ENCODE results near the gene PTPRE. TPM values are rescaled to one million over a fixed set of nuclear protein-coding genes. Genes with fewer than 3 reads are reported as not detected.

PTPRE gene
- total and polyA plus RNA-seq, 2 of the 4 experiments (the other 2 are of a cell fraction): 0.34 to 0.54 TPM

DNA sequence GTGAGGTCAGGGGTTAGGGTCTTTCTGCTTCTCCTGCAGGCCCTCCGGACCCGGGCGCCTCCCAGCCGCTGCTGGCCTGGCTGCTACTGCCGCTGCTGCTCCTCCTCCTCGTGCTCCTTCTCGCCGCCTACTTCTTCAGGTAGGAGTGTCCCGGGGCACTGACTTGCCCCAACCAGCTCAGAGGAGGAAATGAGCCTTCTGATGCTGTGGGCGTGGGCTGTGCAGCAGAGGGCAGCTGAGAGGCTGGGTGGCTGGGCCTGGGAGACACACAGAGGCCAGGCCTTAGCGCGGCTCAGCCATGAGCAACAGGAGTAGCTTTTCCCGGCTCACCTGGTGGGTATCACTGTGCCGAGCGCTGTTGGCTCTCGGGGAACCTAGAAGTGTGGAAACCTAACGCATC lies 140.4 kb downstream of the PTPRE start:
- H3K18ac ChIP-seq (ENCODE audit: low read depth, low read length): no peak overlapping the region
- DNase-seq (no peak), ATAC-seq (ENCODE audit: low read depth) (peak; percentile 27; the same call in 1 of the 2 replicates)
- H2BK20ac ChIP-seq (ENCODE audit: low read depth, low read length): no peak overlapping the region
- no peak overlapping the region for H2BK120ac ChIP-seq (ENCODE audit: low read depth, low read length)
- H4K8ac ChIP-seq (ENCODE audit: low read depth in 2 of 2, low read length in 2 of 2): no peak overlapping the region
- H3K36me3 ChIP-seq (ENCODE audit: control insufficient read depth, insufficient read depth, low read length): no peaks in the 10 kb centered on the region
- no peak overlapping the region for H2BK5ac ChIP-seq (ENCODE audit: low read depth, low read length, poor library complexity, severe bottlenecking)
- no peak overlapping the region for H3K23ac ChIP-seq (ENCODE audit: low read depth, low read length)
- peak overlapping the region; percentile 8 for H2AFZ ChIP-seq (replicated peaks; ENCODE audit: low read length, poor library complexity)
- no peak overlapping the region for H3K4me3 ChIP-seq (ENCODE audit: insufficient read depth, low read depth, low read length)
- ChIA-PET CTCF (interaction anchor here (1.5 kb wide), 1 partner anchor 22 kb away, joined by 5 read pairs; no protein-coding TSS in a partner anchor), POLR2A (ENCODE audit: unreplicated experiment) (no interaction called here)
- no peak overlapping the region for H3K56ac ChIP-seq (ENCODE audit: extremely low read depth, insufficient read depth, low read length)
- in situ Hi-C loops (cut with MboI; ENCODE audit: low sequenced_read_pairs) (no loop called here), dilution Hi-C loops (cut with HindIII; ENCODE audit: low sequenced_read_pairs, unreplicated experiment) (no loop called here), intact Hi-C loops (cut with micrococcal nuclease) (no loop called here)
- H3K79me1 ChIP-seq (ENCODE audit: low read depth in 1 of 2, low read length in 2 of 2): no peaks in the 10 kb centered on the region
- H4K91ac ChIP-seq (ENCODE audit: insufficient read depth, low read depth, low read length): no peak overlapping the region
- no TSS peak for BruUV-seq (replicated peaks)
- 37% methylated on average over 11 of the region's 17 CpGs; no CpG with 5 or more reads in 1 of the 2 experiments for WGBS, 2 experiments (ENCODE audit: extremely low coverage in 2 of 2, insufficient read length in 1 of 2)
- H3K27ac ChIP-seq (ENCODE audit: insufficient read depth, low read length): no peak overlapping the region
- H2AK5ac ChIP-seq (ENCODE audit: low read depth, low read length): no peak overlapping the region
- H3K27me3 ChIP-seq (ENCODE audit: control insufficient read depth, insufficient read depth, low read length): no peaks in the 10 kb centered on the region
- H3K4me2 ChIP-seq (ENCODE audit: low read depth, low read length): no peak overlapping the region
- H3K4ac ChIP-seq (ENCODE audit: low read depth, low read length): no peak overlapping the region
- H4K5ac ChIP-seq (ENCODE audit: low read depth, low read length): no peak overlapping the region
- no peak overlapping the region for H3K9ac ChIP-seq (ENCODE audit: low read depth, low read length)
- H4K20me1 ChIP-seq (ENCODE audit: insufficient read depth, low read length): no peaks in the 10 kb centered on the region
- no peak overlapping the region for H3K14ac ChIP-seq (replicated peaks; ENCODE audit: low read depth, low read length)
- H3K9me3 ChIP-seq (ENCODE audit: control insufficient read depth, insufficient read depth, low read length): no peaks in the 10 kb centered on the region
- H3K9me1 ChIP-seq (ENCODE audit: insufficient read depth, low read length): no peaks in the 10 kb centered on the region
- TF ChIP-seq CHD1 (IDR thresholded peaks at IDR 0.05; ENCODE audit: low read depth, low read length) (no peak), CEBPB (IDR thresholded peaks at IDR 0.05; ENCODE audit: low read depth, low read length) (no peak), BHLHE40 (IDR thresholded peaks at IDR 0.05; ENCODE audit: low read depth, low read length) (no peak), FOS (IDR thresholded peaks at IDR 0.05; ENCODE audit: low read depth, low read length) (no peak), NFE2L2 (IDR thresholded peaks at IDR 0.05; ENCODE audit: low read depth, low read length) (no peak), MAFK (IDR thresholded peaks at IDR 0.05; ENCODE audit: low read depth, low read length) (no peak), RFX5 (IDR thresholded peaks at IDR 0.05; ENCODE audit: low read depth, low read length) (no peak), RCOR1 (IDR thresholded peaks at IDR 0.05; ENCODE audit: insufficient replicate concordance, low read length) (no peak), MAZ (IDR thresholded peaks at IDR 0.05; ENCODE audit: borderline replicate concordance, low read depth, low read length) (no peak), SMC3 (IDR thresholded peaks at IDR 0.05; ENCODE audit: low read depth, low read length) (no peak), POLR2A (IDR thresholded peaks at IDR 0.05; ENCODE audit: low read depth, low read length) (no peak)
- TF ChIP-seq, protein P1, sequence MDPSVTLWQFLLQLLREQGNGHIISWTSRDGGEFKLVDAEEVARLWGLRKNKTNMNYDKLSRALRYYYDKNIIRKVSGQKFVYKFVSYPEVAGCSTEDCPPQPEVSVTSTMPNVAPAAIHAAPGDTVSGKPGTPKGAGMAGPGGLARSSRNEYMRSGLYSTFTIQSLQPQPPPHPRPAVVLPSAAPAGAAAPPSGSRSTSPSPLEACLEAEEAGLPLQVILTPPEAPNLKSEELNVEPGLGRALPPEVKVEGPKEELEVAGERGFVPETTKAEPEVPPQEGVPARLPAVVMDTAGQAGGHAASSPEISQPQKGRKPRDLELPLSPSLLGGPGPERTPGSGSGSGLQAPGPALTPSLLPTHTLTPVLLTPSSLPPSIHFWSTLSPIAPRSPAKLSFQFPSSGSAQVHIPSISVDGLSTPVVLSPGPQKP (IDR thresholded peaks at IDR 0.05; ENCODE audit: borderline replicate concordance, low read depth, low read length): no peak
- TF ChIP-seq, protein P2, sequence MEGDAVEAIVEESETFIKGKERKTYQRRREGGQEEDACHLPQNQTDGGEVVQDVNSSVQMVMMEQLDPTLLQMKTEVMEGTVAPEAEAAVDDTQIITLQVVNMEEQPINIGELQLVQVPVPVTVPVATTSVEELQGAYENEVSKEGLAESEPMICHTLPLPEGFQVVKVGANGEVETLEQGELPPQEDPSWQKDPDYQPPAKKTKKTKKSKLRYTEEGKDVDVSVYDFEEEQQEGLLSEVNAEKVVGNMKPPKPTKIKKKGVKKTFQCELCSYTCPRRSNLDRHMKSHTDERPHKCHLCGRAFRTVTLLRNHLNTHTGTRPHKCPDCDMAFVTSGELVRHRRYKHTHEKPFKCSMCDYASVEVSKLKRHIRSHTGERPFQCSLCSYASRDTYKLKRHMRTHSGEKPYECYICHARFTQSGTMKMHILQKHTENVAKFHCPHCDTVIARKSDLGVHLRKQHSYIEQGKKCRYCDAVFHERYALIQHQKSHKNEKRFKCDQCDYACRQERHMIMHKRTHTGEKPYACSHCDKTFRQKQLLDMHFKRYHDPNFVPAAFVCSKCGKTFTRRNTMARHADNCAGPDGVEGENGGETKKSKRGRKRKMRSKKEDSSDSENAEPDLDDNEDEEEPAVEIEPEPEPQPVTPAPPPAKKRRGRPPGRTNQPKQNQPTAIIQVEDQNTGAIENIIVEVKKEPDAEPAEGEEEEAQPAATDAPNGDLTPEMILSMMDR (conservative IDR thresholded peaks at IDR 0.05; ENCODE audit: low read depth, low read length): no peak
- TF ChIP-seq, protein P3, sequence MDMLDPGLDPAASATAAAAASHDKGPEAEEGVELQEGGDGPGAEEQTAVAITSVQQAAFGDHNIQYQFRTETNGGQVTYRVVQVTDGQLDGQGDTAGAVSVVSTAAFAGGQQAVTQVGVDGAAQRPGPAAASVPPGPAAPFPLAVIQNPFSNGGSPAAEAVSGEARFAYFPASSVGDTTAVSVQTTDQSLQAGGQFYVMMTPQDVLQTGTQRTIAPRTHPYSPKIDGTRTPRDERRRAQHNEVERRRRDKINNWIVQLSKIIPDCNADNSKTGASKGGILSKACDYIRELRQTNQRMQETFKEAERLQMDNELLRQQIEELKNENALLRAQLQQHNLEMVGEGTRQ (IDR thresholded peaks at IDR 0.05; ENCODE audit: low read depth, low read length): no peak
- H2BK15ac ChIP-seq (ENCODE audit: low read depth, low read length): no peak overlapping the region
- H3K4me1 ChIP-seq (ENCODE audit: control insufficient read depth, insufficient read depth, low read length): peaks cover 4% of the 10 kb centered on the region; the same call in 1 of the 2 replicates
- H2AK9ac ChIP-seq (replicated peaks; ENCODE audit: low read depth, low read length, poor library complexity): no peak overlapping the region
